GM19328 (cell line): ENCODE data around the gene RBM20.
"Not testable (repeated sequence)": the region's sequence is repeated elsewhere in the genome, so short reads cannot be mapped to it uniquely, and the experiment has no call there.

ENCODE experiments used
- ATAC-seq: cut with Tn5 transposase; IDR thresholded peaks from one replicate; pipeline ENCODE4 v1.9.1; 2021; ENCODE audit warnings: mild to moderate bottlenecking, moderate library complexity; ENCODE audit not compliant: unreplicated experiment

Gene RBM20

DNA sequence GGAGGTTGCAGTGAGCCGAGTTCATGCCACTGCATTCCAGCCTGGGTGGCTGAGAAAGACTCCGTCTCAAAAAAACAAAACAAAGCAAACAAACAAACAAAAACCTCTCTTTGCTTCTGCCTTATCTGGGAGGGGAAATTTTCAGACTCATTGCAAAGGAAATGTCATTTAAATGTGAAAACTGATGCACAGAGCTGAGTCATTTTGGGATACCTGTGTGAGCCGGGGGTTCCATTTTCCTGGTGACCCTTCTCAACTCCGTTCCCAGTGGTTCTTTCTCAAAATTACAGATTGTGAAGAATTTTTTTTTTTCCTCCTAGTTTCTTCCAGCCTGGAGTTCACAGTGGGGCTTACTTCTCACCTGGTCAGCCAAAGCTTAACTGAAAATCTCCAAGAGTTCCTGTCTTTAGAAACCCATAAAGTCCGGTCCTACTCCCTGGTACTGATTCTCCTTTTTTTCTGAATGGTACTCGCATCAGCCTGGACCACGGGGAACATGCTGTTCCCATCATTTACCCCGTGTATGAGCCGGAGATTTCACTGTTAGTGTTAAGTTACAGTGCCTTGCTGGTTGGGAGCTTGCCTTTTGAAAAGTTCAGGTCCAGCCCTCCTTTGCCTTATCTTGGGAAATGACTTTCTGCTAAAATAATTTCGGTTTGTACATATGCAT is 56.9 kb downstream of the RBM20 start:
- ATAC-seq = no peak

DNA sequence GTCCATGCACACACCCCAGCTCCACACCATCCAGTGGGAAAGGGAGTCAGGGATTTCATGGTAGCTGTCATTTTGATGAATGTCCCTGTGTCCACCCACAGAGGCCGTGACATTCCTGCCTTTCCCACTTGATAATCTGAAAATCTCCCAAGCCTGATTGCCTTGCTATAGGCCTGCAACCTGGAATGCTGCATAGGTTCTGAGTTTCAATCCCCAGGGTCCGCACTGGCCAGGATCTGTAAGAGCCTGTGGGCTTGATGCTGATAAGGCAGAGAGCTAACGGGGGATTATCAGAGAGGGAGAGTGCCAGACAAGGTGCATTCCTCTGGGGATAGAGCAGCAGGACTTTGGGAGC is 57.5 kb downstream of the RBM20 start:
- ATAC-seq = no peak

DNA sequence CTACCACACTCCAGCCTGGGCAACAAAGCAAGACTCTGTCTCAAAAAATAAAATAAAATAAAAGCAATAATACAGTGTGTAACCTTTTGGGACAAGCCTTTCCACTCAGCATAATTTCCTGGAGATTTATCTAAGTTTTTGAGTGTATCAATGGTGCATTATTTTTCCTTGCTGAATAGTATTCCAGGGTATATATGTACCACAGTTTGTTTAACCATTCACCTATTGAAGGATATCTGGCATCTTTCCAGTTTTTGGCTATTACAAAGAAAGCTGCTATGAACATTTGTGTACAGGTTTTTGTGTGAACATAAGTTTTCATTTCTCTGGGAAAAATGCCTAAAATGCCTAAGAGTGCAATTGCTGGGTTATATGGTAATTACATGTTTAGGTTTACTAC is 59.9 kb downstream of the RBM20 start:
- no peak for ATAC-seq

DNA sequence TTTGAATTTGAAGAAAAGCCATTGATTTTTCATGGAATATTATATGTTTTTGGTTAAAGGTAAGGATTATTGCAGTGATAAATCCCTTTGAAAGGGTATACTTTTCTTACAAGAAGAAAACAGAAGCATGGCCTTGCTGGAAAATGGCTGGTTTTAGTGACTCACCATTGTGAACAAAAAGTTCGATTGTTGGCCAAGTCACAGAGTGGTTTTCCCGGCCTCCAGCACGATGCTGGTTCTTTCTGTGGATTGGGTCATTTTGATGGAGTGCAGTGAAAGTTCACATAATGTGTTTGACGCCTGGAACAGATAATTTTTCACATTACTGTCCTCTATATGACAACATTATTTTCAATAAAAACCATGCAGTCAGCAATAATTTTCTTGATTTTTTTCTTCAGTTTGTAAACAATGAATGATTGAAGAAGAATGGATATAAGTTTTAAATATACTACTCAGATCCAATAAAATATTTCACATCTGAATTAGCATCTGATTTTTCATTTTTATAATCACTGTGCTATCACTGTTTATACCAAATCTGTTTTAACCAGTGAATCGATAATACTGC is 60.9 kb downstream of the RBM20 start:
- ATAC-seq = no peak

DNA sequence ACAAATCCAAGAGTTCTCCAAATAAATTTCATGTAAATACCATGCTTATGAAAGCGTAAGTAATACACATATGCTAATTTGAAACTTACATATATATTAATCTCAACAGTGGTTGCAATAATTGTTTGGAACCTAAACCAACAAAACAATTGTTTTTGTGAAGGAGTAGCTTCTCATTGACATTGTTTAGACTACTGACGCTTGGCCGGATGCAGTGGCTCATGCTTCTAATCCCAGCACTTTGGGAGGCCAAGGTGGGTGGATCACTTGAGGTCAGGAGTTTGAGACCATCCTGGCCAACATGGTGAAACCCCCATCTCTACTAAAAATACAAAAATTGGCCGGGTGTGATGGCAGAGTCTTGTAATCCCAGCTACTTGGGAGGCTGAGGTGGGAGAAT is 61.5 kb downstream of the RBM20 start:
- ATAC-seq = not testable (repeated sequence)

DNA sequence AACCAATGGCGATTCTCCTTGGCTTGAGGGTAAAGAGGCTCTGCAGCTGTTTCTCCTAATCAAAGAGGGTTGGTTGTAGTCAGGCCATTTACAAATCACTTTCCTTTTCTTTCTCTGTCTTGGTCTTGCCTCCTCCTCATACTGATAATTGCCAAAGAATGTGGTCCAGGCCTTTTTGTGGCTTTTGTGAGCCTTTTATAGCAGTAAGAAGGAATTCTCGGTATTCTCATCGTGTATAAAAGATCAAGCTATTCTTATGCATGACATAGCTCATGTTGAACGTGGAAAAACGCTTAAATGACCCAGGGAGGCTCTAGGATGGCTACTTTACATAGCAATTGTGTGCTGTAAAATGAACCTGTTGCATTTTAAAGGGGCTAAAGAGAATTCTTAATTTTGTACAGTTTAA is 62.6 kb downstream of the RBM20 start:
- no peak for ATAC-seq

DNA sequence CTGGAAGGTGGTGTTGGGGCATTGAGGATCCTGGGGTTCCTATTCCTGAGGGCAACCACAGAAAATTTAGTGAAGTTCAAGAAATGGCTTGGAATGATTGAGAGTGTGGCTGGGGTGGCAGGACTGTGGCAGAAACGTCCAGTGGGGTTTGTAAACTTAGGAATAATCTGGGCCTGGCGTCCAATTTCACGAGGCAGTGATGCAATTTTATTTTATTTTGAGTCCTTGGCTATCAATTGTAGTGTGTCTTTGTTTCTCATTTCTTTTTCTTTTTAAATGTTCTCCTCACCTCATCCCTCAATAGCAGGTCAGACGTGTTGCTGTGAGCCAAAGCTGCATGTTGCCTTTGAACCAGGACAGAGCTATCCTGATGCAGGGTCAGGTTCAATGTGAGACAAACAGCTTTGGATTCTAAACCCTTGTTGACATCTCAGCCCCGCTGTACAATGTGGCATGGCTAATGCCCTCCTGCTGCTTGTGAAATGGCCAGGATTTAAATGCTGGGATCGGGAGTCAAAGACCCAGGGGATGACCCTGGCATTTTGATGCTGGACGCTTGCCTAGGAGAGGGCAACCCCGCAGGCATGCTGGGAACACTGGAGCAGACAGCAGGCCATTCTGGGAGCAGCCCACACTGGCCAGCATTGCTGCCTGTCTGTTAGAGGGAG is 64.8 kb downstream of the RBM20 start:
- no peak for ATAC-seq

DNA sequence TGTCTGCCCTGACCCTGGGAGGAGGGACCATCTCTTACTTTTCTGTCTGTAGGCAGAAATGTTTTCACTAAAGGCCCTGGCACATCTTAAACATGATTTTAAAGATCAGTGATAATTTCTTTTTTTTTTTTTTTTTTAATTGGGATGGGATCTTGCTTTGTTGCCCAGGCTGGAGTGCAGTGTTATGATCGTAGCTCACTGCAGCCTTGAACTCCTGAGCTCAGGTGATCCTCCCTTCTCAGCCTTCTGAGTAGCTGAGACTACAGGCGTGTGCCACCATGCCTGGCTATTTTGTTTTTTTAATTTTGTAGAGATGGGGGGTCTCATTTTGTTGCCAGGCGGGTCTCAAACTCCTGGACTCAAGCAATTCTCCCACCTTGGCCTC is 65.3 kb downstream of the RBM20 start:
- ATAC-seq = no peak

DNA sequence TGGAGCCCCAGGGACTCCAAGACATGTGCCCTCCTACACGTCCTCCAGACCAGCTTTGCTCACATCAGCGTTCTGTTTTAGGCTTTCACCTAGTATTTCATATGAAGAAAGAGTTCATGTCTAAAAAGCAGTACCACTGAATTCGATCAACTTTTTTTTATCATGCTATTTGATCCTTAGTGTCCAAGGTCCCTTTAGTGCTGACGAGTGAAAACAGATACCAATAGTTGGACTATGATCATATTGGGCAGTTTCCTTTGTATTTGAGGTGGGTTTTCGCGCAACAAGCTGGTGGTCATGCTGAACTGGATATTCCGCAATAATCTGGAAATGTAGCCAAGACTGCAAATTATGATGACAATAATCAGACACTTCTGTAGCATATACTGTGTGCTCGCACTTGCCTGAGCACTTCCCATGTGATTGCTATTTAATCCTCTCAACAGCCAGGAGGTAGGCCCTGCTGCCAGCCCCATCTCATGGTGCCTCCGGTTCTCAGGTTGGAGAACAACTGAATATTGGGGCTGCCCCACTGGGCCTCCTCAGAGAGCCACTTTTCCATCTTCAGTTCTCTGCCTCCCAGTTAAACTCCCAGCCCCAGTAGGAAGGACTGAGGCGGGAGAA is 65.9 kb downstream of the RBM20 start:
- ATAC-seq = no peak

DNA sequence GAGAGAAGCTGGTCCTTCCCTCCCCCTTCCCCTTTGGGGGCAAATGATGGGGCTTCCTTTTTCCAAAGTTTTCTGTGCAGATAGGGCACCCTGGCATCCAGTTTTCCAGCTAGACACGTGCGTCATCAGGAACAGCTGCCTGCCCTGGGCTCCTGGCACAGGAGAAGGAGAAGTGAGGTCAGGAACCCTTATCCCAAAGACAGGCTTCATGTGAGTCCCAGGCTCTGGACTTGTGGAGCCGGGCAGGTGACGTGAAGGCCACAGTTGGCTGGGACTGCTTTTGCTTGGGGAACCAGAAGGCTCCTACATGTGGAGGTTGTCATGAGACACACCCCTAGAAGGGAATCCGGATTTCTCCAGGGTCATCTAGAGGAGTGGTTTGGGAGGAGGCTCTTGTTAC is 66.5 kb downstream of the RBM20 start:
- no peak for ATAC-seq

DNA sequence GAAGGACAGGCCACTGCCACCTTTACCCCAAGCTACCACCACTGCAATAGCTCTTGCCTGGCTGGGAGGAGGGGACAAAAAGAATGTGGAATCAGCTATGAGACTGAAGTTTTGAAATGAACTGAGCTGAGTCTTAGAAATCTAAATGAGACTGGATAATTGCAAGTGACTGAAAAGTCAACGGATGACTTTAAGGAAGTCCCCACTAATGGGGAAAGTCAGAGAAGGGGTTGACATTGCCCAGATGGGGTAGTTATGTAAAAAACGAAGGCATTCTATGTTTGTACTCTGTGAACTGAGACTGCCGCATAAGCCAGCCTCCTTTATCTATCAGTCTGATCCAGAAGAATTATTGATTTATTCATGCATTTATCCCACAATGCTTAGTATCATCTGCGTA is 67.2 kb downstream of the RBM20 start:
- ATAC-seq = no peak

DNA sequence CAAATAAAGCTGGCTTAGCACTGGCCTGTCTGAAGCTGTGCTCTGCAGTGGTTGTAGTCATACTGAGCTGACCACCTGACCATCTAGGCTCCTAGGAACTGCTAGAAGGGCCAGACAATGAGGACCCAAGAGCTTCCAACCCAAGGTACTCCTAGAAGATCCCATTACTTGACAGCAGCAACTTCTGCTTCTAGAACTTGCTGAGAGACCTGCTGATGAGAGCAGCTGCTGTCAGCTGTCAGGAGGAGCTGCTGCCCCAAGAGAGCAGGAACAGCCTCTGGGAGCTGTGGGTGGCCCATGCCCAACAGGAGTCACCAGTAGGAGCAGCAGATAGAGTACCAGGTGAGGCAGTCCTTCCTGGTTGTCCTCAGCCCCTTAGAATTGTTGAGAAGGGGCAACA is 70.2 kb downstream of the RBM20 start:
- ATAC-seq = no peak

DNA sequence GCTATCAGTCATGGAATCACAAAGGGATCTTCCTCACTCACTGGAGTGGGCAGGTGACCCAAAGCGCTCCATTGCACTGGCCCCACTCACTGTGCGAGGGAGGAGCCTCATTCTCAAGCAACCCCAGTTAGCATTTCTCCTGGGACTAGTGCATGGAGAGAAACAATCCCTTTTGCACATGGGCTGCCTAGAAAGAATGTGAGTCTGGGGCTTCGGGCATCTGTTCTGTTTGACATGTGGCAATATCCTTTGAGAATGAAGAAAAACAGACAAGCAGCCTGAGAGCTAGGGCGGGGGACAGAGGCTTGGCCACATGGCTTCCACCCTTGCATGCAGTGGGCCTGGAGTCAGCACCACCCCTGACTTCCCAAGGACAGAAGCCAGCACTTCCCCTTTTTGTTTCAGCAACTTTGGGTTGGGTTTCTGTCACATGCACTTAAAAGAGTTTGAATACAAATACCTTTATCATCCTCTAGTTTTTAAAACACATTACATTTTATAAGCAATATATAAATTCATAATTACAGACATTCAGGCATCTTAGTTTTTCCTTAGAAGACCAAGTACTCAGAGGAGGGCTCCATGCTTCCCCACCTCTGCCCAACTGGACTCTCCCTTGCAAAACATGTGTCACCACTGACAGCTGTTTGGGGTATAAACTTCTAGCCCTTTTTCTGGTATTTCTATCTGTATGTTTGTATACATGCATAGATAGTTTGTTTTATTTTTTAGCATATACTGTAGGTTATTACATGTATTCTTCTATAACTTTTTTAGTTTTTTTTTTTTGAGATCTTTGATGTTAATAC is 73.8 kb downstream of the RBM20 start:
- no peak for ATAC-seq

DNA sequence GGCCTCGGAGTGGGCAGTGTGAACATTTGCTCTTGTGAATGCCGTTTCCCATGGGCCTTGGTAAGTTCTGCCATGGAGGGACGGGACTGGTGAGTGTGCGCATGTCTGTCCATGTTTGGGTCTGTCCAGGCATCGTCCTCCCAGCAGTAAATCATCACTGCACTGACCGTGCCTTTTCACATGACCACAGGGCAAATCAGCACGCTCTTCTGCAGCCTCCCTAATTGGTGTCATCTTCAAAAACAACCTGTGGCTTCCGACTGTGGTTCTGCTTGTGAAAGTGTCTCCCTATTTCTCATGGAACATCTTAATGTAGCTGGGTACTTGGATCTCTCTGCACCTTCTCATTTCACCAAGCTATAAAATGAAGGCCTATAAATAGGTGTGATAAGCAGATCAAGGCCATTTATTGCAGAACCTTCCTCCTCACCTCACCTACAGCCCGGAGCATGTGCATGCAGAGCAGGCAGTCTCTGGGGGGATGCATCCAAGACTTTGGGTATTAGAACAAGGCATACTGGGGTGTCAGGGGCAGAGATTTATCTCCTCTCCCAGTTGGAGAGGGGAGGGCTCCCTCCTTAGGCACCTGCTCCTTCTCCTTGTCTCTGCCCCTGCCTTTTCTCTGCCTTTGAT is 77.4 kb downstream of the RBM20 start:
- ATAC-seq = no peak

DNA sequence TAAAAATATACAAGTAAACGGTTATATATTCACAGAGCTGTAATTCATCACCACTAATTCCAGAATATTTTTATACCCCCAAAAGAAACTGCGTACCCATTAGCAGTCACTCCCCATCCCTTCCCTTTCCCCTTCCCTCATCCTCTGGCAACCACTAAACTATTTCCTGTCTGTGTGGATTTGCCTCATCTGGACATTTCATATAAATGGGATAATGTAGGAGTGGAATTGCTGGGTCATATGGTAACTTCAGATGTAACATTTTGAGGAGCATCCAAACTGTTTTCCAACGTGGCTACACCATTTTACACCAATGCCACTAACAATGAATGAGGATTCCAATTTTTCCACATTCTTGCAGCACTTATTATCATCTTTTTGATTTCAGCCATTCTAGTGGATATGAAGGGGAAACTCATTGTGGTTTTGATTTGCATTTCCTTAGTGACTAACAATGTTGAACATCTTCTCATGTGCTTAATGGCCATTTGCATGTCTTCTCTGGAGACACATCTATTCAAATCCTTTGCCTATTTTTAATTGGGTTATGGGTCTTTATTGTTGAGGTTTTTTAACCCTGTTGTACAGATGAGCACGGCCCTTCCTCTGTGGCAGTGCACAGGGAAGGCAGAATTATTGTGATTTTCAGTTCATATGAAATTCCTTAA is 79.2 kb downstream of the RBM20 start:
- peak; percentile 54 for ATAC-seq

DNA sequence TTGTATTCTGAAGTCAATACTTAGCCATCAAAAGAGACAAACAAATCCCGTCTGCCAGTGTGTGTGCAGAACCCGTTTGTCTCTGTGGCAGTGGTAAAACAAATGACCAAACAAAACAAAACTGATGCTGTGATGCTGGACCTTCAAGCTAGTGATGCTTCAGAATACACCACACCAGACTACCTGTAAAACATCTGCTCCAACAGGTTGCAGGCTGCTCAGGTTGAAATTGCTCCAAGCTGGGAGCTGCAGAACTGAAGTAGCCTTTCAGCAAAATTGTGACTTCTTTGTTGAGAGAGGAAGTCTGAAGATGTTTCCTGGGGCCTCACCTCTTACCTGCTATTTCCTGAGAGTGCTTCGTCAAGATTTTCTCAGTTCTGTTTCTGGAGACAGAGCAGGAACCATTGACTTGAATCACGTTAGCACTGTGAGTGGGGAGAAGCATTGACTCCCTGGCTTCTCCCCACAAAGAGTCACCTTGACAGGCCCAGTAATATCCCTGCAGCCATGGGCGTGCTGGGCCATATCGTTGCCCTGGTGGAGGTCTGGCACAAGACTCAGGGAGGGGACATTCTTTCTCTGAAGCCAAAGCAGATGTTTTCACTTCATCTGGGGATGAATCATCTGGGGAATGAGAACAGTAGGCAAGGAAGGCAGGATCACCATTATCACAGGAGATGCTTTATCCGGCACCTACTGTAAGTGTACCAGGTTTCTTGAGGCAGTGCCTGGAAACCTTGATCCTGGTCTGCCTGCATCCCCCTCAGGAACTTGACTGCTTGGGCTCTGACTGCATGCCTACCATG is 80.2 kb downstream of the RBM20 start:
- no peak for ATAC-seq

DNA sequence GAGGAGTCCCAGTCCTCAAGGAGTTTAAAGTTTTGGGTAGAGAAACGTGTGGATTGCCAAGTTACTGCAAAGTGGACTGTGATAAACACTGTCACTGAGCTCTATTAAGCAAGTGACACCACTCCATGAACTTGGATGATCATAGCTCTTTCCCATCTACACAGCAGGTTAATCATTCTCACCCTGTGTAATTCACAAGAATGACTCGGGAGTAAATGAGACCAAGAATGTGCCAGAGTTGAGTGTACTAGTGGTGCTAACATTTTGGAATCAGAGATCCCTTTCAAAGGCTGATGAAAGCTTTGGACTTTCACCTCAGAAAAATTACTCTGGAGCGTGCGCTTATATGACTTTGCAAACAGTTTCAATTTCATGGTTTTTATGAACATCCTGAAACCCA is 80.8 kb downstream of the RBM20 start:
- ATAC-seq = no peak

DNA sequence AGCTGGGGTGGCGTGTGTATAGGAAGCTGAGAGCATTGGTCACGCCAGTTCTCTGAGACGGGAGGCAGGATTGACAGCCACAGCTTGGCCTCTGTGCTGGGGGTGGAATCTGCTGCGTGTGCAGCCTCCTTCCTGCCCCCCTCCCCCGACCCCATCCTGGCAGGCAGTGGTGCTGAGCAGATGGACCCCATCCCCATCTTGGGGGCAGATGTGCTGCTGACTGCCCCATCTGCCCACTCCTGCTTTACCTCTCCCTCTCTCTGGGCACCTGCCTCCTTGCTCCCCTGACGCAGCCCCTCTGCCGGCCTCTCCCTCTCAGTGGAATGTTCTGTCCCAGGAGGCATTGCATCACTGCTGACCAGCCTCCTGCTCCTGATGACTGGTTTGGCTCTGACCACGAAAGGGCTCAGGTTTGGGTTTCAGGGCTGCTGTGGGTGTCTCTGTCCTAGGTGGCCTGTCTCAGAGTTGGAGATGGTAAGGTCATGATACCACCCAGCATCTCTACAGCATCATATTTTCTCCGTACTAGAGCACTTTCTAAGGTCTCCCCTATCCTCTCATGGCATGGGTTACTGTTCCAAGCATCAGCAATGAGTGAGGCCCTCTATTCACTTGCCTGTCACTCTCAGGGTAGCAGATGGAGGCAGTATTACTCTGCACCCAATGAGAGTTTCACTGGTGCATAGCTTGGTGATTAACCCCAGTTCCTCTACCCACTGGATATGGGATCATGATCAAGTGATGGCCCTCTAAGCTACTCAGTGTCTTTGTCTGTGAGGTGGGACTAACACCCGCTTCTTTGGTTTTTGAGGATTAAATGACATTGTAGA is 81.9 kb downstream of the RBM20 start:
- no peak for ATAC-seq

DNA sequence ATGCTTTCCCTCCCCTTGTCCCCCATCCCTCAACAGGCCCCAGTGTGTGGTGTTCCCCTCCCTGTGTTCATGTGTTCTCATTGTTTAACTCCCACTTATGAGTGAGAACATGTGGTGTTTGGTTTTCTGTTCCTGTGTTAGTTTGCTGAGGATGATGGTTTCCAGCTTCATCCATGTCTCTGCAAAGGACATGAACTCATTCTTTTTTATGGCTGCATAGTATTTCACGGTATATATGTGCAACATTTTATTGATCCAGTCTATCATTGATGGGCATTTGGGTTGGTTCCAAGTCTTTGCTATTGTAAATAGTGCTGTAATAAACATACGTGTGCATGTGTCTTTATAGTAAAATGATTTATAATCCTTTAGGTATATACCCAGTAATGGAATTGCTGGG is 83.6 kb downstream of the RBM20 start:
- ATAC-seq = not testable (repeated sequence)
